Lower leg skin (tissue), 3 donors: Measurements from ENCODE around the gene UHRF1.

Experiments used
- CTCF ChIP-seq, 3 donors: fragments of 450-650 bp; IDR thresholded peaks; one replicate each; pipeline ENCODE4 v1.5.1; 2016; ENCODE audit warnings: antibody characterized with exemption in 3 of 3, mild to moderate bottlenecking in 3 of 3, moderate library complexity in 2 of 3
- POLR2A ChIP-seq, 2 donors: fragments of 450-650 bp; IDR thresholded peaks; one replicate each; pipeline ENCODE4 v1.6.1; 2016 to 2017; ENCODE audit warnings: antibody characterized with exemption in 2 of 2, mild to moderate bottlenecking in 1 of 2, moderate library complexity in 1 of 2

GRCh38 chr19:4909897-4910593 lies 744 bp downstream of the UHRF1 start:
- TF ChIP-seq POLR2A (IDR thresholded peaks at IDR 0.05) (no peak), CTCF (IDR thresholded peaks at IDR 0.05) (no peak)
